Stimulated activated CD4-positive, alpha-beta T cell treated with anti-CD3 and anti-CD28 coated beads, Interleukin-1b, Interleukin-23, amount 100 ng/mL, for 1 hour (primary cell): ENCODE data around the gene ARRDC2.
A peak's percentile ranks its signal among the peaks of the same experiment; 100 is the strongest.
"Not testable (repeated sequence)": the region's sequence is repeated elsewhere in the genome, so short reads cannot be mapped to it uniquely, and the experiment has no call there.

Experiments
- DNase-seq, 2 donors: peaks; one replicate each; pipeline ENCODE4 v3.0.0-alpha.2; 2020; ENCODE audit warnings: low read depth in 2 of 2

Gene ARRDC2

GRCh38 chr19:18007917-18008673, at the start of gene ARRDC2:
TSS of gene ARRDC2 (plus strand) at chr19:18008170. CDS start at chr19:18008311, 141 bp downstream.
- DNase-seq = peak; percentile 69 to 79

GRCh38 chr19:17963936-17964691, 43.9 kb upstream of the ARRDC2 start:
- no peak for DNase-seq

DNA sequence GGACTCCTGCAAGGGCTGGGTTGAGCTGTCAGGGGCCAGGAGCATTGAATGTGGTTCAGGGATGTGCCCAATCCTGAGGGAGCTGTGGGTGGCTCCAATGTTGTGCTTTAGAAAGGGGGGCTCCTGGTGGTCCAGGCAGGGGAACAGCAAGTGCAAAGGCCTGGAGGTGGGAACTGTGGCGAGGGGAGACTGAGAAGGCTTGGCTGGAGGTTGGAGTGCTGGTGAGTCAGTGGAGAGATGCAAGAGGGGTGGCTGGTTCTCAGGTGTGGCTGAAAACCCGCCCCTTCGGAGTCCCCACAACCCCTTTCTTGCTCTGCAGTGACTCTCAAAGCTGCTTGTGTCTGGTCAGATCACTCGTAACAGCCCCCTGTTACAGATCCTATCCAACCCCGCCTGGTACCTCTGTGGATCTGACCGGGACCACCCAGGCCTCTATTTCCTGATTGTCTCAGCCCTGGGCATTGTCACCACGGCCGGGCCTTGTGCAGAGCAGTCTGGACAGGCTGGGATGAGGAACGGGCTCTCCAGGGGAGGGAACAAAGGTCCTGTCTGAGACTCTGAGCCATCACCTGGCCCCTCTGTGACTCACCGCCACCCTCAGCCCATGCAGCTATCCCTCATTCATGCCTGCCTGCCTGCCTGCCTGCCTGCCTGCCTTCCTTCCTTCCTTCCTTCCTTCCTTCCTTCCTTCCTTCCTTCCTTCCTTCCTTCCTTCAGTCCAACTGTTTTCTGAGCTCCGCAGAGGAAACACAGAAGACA, 42.4 kb upstream of the ARRDC2 start:
- no peak for DNase-seq

GRCh38 chr19:17966129-17966483, 41.9 kb upstream of the ARRDC2 start:
- no peak for DNase-seq

DNA sequence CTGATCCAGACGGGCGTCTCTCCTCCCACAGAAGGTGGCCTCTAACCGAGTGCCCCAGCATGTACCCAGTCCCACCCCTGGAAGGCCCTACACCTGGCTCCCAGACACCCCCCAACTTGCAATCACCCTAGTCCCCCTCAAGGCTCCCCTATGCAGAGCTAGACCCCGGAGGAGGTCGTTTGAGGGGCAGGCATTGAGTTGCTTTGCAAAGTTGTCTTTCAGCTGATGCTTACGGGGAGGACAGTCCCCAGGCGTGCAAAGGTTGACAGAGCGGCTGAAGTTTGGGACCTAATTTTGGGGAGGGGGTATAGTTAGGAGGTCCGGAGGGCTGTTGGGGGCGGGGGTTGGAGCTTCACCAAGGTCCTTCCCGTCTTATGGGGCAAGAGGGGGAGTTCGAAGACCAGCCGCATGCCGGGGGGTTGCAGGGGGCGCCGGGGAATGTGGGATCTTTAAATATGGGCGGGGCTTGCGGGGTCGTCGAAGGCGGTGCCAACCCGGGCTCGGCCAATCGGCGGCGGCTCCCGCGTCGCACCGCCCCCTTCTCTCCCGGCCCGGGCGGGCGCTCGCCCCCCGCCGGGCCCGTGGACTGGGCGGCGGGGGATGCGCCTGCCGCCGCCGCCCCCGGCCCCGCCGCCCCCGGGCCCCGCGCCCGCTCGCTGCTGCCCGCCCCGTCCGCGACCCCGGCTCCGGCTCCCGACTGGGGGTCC, 41.3 kb upstream of the ARRDC2 start, which contains the start of gene KCNN1:
Gene KCNN1 (plus strand): TSS at position 558 of the 707 bp plus-strand sequence. CDS start 6,782 bp downstream, outside the sequence.
- no peak for DNase-seq

DNA sequence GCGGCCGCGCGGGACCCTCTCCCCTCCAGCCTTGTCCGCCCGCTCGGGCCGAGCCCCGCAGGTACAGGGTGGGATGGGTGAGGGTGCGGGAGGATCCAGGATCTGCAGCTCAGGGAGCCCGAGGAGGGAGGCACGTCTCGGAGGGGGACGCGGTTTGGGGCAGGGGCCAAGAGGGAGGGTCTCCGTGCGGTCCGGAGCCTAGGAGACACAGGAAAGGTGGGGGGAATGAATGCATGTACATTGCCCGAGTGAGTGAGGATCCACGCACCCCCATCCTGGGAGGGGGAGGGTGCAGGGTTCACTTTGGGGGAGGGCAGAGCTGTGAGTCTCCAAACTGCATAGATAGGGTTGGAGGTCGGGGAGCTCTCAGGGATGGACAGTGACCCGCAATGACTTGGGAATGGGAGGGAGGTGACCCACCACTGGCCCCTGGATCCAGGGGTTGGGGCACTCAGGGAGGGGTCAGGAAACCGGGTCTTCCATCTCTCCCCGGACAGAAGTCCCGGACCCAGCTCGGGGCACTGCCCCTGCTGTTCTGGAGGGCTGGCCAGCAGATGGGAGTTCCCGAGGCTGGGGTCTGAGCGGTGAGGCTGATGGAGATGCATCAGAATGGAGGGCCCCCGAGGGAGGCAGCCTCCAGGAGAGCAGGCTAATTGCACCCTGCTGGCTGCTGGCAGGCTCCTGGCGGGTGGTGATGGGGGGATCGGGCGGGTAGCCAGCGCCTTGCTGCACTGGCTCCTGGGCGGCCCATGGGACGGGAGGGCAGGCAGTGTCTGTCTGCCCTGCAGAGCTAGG, 40.5 kb upstream of the ARRDC2 start:
- no peak for DNase-seq

GRCh38 chr19:17968362-17968761, 39.6 kb upstream of the ARRDC2 start:
- no peak for DNase-seq

- DNase-seq = no peak
These were observed 38.7 kb upstream of the ARRDC2 start for GRCh38 chr19:17969096-17969792.

GRCh38 chr19:17972230-17972629, 35.7 kb upstream of the ARRDC2 start:
- DNase-seq = no peak

- no peak for DNase-seq
These were observed 34.2 kb upstream of the ARRDC2 start for GRCh38 chr19:17973759-17974158.

DNA sequence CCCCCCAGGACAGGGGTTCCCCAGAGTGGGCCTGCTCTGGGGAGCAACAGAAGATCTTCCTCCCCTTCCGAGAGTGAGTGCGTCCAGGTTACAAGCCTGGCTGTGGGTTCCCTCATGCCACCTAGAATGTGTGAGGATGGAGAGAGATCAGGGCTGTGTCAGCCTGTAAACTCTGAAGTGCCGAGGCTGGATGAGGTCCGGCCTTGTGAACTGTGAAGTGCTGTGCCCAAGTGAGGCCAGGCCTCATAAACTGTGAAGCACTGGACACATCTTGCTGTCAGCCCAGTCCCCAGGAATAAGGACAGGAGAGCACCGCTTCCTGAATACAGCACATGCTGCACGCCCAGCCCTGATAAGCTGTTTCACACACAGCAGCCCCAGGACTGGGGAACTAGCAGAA, 33.4 kb upstream of the ARRDC2 start:
- no peak for DNase-seq

DNA sequence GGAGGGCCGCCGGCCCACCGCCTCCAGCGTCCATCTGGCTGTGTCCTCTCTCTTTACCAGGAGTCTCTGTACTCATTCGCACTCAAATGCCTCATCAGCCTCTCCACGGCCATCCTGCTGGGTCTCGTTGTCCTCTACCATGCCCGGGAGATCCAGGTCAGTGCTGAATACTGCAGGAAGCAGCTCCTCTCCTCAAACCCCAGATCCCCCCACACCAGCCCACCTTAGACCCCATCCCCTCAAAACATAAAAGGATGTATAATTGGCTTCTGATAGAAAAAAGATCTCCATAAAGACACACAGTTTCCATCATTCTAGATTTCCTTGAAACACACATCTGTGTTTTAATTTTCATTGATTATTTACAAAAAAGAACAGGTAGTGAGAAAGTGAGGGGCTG, 32.9 kb upstream of the ARRDC2 start:
- no peak for DNase-seq

GRCh38 chr19:17977021-17977420, 30.9 kb upstream of the ARRDC2 start:
- DNase-seq = no peak

DNA sequence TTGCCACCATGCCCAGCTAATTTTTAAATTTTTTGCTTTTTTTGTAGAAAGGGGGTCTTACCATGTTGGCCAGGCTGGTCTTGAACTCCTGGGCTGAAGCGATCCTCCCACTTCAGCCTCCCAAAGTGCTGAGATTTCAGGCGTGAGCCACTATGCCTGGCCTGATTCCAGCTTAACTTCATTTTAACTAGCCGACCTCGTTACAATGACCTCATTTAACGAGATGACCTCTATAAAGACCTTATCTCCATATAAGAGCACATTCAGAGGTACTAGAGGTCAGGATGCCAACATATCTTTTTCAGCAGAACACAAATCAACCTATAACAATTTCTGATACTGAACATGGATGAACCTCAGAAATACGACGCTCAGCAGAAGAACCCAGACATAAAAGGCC, 30.5 kb upstream of the ARRDC2 start:
- DNase-seq = no peak

- DNase-seq = no peak
These were observed 26.4 kb upstream of the ARRDC2 start for GRCh38 chr19:17981611-17982010.

- no peak for DNase-seq
These were observed 25.5 kb upstream of the ARRDC2 start for GRCh38 chr19:17982430-17982829.

DNA sequence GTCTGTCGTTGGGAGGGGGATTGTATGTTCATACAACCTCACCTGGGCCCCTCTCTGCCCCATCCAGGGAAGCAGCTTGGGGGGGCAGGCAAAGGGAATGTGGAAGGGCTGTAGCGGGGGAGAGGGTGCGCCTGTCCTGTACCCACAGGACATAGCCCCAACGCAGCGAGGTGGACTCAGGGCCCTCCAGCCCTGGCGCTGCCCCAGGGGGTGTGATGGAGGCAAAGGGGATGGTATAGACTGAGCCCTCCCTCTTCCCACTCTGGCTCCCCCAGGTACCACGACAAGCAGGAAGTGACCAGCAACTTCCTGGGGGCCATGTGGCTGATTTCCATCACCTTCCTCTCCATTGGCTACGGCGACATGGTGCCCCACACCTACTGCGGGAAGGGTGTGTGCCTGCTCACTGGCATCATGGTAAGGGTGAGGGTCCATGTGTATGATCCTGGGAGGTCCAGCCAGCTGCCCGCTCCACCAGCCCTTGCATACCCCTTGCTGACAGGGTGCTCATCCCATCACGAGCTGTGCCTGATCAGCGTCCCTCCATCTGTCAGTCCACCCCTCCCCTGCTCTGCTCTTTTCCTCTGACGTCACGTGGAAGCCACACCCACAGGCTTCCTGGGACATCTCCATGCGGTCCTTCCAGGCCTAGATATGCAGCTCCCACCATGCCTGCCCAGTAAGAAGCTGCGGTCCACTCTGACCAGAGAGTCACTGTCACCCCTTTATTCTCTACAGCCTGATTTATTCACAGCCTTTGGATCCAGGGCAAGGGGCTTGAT, 22.7 kb upstream of the ARRDC2 start:
- DNase-seq = no peak

DNA sequence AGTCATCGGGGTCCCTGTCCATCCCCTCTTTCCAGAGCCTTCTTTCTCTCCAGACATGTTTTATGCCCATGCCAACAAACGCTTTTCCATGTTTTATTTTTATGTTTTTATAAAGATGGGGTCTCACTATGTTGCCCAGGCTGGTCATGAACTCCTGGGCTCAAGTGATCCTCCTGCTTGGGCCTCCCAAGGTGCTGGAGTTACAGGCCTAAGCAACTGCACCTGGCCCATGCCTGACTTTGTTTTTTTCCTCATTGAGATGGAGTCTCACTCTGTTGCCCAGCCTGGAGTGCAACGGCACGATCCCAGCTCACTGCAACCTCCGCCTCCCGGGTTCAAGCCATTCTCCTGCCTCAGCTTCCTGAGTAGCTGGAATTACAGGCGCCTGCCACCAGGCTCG, 21.4 kb upstream of the ARRDC2 start:
- not testable (repeated sequence) for DNase-seq

DNA sequence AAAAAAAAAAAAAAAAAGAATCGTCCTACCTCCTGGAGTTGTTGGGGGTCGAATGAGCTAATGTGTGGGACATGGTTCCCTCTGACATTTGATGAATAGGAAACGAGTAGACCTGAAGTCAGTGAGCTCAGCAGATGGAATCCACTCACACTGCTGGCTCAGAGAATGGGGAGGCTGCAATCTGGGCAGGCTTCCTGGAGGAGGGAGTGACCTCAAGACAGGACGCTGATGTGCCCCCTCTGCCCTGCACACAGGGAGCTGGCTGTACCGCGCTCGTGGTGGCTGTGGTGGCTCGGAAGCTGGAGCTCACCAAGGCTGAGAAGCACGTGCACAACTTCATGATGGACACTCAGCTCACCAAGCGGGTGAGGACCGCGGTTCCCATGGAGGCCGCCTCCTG, 19.8 kb upstream of the ARRDC2 start:
- no peak for DNase-seq
